Prostate gland (tissue), 2 donors: ENCODE data around the gene RDH13. TPM values are rescaled to one million over a fixed set of nuclear protein-coding genes. Genes with fewer than 3 reads are reported as not detected.

ENCODE experiments used
- DNase-seq: peaks from one replicate; pipeline ENCODE4 v3.0.0-alpha.2; 2019; ENCODE audit warnings: low spot score
- H3K27ac ChIP-seq, 2 donors: fragments of 200-600 bp; sonication (generic); 2 replicates each; pipeline ENCODE4 v1.5.1; 2017 to 2019
- H3K27me3 ChIP-seq: fragments of 200-600 bp; sonication (generic); replicated peaks from 2 replicates; pipeline ENCODE4 v1.5.1; 2019; ENCODE audit not compliant: insufficient read depth
- H3K36me3 ChIP-seq, 2 donors: fragments of 200-600 bp; sonication (generic); 1 replicate in 1 of 2; 2 replicates in 1 of 2; pipeline versions ENCODE4 v1.5.1 to v1.8.1; 2017 to 2019
- H3K4me1 ChIP-seq: fragments of 200-600 bp; sonication (generic); replicated peaks from 2 replicates; pipeline ENCODE4 v1.5.1; 2019
- H3K4me3 ChIP-seq, 2 donors: fragments of 200-600 bp; sonication (generic); 2 replicates each; pipeline ENCODE4 v1.5.1; 2017 to 2019
- H3K9me3 ChIP-seq: fragments of 200-600 bp; sonication (generic); 2 replicates; pipeline ENCODE4 v1.5.1; 2017
- POLR2A ChIP-seq: fragments of 450-650 bp; IDR thresholded peaks from one replicate; pipeline ENCODE4 v1.6.1; 2016; ENCODE audit warnings: antibody characterized with exemption, mild to moderate bottlenecking
- POLR2AphosphoS5 ChIP-seq: sonication (generic); formaldehyde crosslinking; IDR thresholded peaks from one replicate; pipeline ENCODE4 v1.6.1; 2017; ENCODE audit warnings: antibody characterized with exemption
- WGBS: methylation state at CpG from one replicate; pipeline ENCODE4 v1.1.5; 2018; 5-methylcytosine and 5-hydroxymethylcytosine counted together
- intact Hi-C: fragments of 100-400 bp; cut with DNase I; formaldehyde crosslinking; loops from one replicate; pipeline ENCODE4 v1.14.2; 2022
- total RNA-seq, 2 donors: library from RNA; depleted of rRNA; stranded (reverse); fragments of >200 nt; gene quantifications; one replicate each; pipeline ENCODE4 v1.1.0, GENCODE V29; 2016
- TF ChIP-seq, protein P1 (sequence below), 4 experiments: fragments of 200-600 bp in 2 of 4; fragments of 450-650 bp in 2 of 4; sonication (generic) in 2 of 4; IDR thresholded peaks; 1 replicate in 3 of 4; 2 replicates in 1 of 4; pipeline ENCODE4 v1.5.1; 2016 to 2019; ENCODE audit warnings: antibody characterized with exemption in 4 of 4, mild to moderate bottlenecking in 2 of 4, moderate library complexity in 2 of 4

The RDH13 gene
- total RNA-seq, 2 donors from 2014 or later = 29.8 to 32.8 TPM

DNA sequence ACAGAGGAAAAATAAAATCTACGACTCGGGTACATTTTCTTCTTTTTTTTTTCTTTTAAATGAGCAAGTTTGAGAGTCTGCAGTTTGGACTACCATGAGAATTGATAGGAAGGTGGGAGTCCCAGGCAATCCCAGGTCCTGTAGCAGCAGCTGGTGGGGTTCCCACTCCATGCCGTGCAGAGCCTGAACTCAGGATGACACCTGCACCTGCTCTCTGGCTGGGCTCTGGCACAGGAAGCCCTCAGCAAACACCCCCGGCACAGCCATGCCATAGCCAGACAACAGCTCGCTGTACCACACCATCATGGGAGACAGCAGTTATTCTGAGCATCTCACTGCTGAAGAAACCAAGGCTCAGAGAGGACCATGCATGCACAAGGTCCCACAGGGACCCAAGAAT lies 18.7 kb downstream of the RDH13 start:
- Histone ChIP-seq H3K27me3 (no peaks in the 10 kb centered on the region), H3K36me3 (peaks cover 13 to 32% of the 10 kb centered on the region in 2 donors), H3K4me1 (no peaks in the 10 kb centered on the region), H3K4me3 (no peak overlapping the region), H3K27ac (no peak overlapping the region), H3K9me3 (no peaks in the 10 kb centered on the region)
- 90% methylated on average over 5 of the region's 5 CpGs for WGBS
- TF ChIP-seq POLR2A (no peak), POLR2AphosphoS5 (no peak)
- TF ChIP-seq, protein P1, sequence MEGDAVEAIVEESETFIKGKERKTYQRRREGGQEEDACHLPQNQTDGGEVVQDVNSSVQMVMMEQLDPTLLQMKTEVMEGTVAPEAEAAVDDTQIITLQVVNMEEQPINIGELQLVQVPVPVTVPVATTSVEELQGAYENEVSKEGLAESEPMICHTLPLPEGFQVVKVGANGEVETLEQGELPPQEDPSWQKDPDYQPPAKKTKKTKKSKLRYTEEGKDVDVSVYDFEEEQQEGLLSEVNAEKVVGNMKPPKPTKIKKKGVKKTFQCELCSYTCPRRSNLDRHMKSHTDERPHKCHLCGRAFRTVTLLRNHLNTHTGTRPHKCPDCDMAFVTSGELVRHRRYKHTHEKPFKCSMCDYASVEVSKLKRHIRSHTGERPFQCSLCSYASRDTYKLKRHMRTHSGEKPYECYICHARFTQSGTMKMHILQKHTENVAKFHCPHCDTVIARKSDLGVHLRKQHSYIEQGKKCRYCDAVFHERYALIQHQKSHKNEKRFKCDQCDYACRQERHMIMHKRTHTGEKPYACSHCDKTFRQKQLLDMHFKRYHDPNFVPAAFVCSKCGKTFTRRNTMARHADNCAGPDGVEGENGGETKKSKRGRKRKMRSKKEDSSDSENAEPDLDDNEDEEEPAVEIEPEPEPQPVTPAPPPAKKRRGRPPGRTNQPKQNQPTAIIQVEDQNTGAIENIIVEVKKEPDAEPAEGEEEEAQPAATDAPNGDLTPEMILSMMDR (IDR thresholded peaks at IDR 0.05) = no peak
- intact Hi-C loops = no loop called here
- no peak for DNase-seq

DNA sequence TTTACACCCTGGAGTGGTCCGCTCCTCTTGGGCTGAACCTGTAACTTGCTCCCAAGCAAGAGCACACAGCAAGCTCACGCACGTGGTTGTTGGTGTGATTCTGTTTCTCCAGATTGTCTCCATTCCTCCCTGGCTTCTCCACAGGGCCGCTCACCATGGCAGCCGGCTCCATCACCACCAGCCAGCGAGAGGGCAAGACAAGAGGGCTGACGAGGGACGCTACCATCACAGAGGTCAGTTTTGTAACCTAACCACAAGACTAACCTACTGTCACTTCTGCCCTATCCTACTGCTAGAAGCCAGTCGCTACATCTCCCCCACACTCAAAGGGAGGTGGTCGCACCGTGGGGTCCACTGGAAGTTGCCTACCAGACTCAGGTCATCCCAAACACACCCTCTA lies 20.3 kb downstream of the RDH13 start:
- Histone ChIP-seq H3K27me3 (no peaks in the 10 kb centered on the region), H3K36me3 (peaks cover 5 to 31% of the 10 kb centered on the region in 2 donors), H3K27ac (no peak overlapping the region), H3K4me3 (no peak overlapping the region), H3K9me3 (no peaks in the 10 kb centered on the region), H3K4me1 (no peaks in the 10 kb centered on the region)
- intact Hi-C loops = no loop called here
- 66% methylated on average over 11 of the region's 11 CpGs for WGBS
- DNase-seq = no peak
- TF ChIP-seq POLR2A (no peak), POLR2AphosphoS5 (no peak)
- TF ChIP-seq, protein P1 (IDR thresholded peaks at IDR 0.05) = no peak

DNA sequence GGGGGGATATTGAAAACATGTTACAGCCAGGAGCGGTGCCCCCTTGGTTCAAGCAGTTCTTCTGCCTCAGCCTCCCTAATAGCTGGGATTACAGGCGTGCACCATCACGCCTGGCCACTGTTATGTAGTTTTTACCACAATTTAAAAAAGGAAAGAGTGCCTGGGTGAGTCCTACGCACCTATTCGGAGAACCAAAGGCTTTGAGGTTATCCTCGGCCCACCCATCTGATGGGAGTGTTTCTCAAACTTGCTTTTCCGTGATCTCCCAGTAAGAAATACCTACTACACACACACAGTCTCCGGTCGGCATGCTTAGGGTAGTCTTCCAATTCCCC lies 20.6 kb downstream of the RDH13 start:
- TF ChIP-seq, protein P1 (IDR thresholded peaks at IDR 0.05) = no peak
- TF ChIP-seq POLR2AphosphoS5 (no peak), POLR2A (no peak)
- Histone ChIP-seq H3K4me3 (no peak overlapping the region), H3K9me3 (no peaks in the 10 kb centered on the region), H3K4me1 (no peaks in the 10 kb centered on the region), H3K36me3 (peaks cover 2 to 27% of the 10 kb centered on the region in 2 donors), H3K27me3 (no peaks in the 10 kb centered on the region), H3K27ac (no peak overlapping the region)
- intact Hi-C loops = no loop called here
- no peak for DNase-seq
- WGBS = 89% methylated on average over 9 of the region's 9 CpGs

DNA sequence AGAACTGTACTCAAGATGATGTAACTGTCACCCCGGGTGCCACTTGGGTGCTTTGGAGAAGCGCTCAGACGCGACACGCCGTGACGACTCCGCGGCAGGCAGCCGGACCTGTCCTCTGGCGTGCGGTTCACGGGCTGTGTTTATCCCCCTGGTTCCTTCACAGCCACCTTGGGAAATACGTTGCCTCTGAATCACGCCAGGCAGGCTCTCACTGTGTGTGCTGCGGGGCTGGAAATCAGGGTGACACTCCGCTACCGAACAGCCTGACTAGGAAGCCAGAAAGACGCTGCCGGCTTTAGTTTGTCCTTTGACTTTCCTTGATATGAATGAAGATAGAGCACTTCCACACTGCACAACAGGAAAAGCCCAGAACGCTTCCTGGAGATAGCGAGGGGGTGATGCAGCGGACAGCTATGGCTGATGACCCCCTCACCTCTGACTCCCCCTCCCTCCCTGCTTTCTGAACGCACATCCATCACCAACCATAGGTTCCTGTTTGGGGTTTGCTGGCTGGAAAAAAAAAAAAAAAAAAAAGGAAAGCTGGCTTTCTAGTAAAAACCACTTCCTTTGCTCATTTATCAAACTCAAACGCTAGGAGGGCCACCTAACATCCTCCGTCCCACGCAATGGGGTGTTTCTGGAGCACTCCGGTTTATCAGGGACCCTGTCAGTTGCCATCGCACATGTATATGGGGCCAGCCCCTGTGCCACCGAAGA lies 21.2 kb downstream of the RDH13 start:
- intact Hi-C loops = no loop called here

More for the DNA sequence above, 21.2 kb downstream of the RDH13 start:
- DNase-seq = no peak
- H3K36me3 ChIP-seq = peaks cover 0 to 22% of the 10 kb centered on the region in 2 donors
- 87% methylated on average over 30 of the region's 30 CpGs for WGBS
- no peak for TF ChIP-seq POLR2A
- no peak for TF ChIP-seq POLR2AphosphoS5
- TF ChIP-seq, protein P1 (IDR thresholded peaks at IDR 0.05) = no peak
- H3K4me1 ChIP-seq = no peaks in the 10 kb centered on the region
- H3K9me3 ChIP-seq = no peaks in the 10 kb centered on the region
- no peaks in the 10 kb centered on the region for H3K27me3 ChIP-seq
- H3K4me3 ChIP-seq = no peak overlapping the region
- no peak overlapping the region for H3K27ac ChIP-seq
